Activated CD4-positive, alpha-beta T cell treated with anti-CD3 and anti-CD28 coated beads, Interleukin-2, amount 50 U/mL, for 1 hour (primary cell): ENCODE results near the gene TYK2.
"Not testable (repeated sequence)": the region's sequence is repeated elsewhere in the genome, so short reads cannot be mapped to it uniquely, and the experiment has no call there.

Source experiments
- DNase-seq: peaks from one replicate; pipeline ENCODE4 v3.0.0-alpha.2; 2020

TYK2 gene

DNA sequence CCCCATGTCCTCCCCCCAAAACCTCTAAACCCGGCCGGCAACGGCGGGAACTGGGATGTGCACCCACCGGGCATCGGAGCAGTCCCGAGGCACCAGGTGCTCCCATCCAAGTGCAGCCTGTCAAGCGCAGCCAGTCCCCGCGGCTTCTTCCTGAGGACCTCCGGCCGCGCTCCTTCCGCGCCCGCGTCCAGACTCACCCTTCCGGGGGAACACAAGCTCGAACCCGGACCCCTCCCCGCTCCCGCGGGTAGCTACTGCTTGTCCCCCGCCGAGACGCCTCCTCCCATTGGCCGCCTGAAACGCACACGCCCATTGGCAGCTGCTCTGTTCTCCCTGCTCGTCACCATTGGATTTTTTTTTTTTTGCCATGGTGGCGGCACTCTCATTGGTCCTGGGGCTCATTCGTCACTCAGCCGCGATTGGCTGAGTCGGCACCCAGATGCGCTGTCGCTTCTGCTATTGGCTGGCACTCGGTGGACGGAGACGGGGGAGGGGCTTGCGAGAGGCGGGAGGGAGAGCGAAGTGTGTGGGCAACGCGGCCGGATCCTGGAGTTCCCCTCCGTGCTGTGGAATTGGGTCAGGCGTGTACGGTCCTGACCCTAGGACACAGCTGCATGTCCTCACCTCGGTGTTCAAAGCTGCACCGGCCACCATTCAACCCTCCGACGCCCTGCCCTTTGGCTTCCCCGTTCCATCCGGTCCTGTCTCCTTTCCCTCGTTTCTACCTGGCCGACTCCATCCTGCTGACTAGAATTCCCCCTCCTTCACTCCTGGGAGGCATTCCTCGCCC is at the start of gene TYK2:
TSS of gene TYK2 (minus strand) at position 260 of the 790 bp plus-strand sequence. CDS start 2,166 bp downstream, outside the sequence.
- DNase-seq, result peak; percentile 95

- no peak for DNase-seq
These were observed 48.6 kb upstream of the TYK2 start for GRCh38 chr19:10428996-10429381.

GRCh38 chr19:10427169-10427568 is 46.8 kb upstream of the TYK2 start:
- no peak for DNase-seq

- peak; percentile 65 for DNase-seq
These were observed 43.8 kb upstream of the TYK2 start for GRCh38 chr19:10424011-10424637.

GRCh38 chr19:10422846-10423245 is 42.5 kb upstream of the TYK2 start:
- DNase-seq, result no peak

DNA sequence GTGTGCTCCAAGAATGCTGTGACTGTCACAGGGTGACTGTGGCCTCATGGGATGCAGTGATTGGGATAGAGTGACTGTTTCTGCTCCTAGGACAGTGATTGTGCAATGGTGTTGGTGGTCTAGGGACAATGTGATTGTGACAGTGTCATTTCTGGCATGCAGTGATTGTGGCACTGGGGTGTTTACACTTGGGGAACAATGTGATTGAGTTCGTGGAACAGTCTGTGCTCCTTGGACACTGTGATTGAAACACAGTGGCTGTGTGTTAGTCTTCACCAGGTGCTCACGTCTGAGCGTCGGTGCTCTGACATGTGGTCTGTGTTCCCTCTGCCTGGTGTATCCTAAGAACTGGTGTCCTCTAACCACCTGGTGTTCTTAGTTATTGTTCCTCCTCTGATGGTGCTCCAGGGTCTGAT is 41.7 kb upstream of the TYK2 start:
- DNase-seq, result no peak

DNA sequence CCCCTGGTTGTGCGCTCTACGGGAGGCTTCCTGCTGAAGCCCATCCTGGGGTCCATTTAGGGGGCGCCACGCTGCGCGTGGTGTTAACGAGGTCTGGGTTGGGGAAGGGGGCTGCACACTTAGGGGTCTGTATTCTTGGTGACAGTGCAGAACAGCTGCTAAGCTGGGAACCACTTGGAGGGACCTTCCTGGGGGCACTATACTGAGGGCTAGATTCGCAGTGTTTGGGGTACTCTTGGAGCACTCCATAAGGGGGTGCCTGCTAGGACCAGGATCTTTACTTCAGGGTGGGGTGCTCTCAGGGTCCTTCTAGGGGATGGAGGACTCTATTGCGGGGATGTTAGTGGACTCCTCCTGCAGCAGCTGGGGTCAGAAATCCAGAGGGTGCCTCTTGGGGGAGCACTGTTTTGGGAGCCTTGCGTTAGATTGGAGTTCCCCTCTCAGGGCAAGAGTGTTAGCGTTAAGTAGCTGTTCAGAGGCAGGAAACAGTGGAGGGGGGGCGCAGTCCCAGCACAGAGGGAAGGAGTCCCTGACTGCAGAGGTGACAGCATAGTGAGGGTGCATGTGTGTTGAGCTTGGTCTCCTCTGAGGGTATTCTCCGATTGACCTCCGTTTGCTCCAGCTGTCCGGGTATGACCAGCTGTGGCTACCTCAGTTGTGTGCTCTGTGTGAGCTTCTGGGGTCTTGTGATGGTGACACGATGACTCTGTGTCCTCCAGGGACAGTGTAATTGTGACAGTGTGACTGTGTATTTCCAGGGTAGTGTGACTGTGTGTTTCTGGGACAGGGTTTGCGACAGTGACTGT is 41.1 kb upstream of the TYK2 start:
- no peak for DNase-seq

DNA sequence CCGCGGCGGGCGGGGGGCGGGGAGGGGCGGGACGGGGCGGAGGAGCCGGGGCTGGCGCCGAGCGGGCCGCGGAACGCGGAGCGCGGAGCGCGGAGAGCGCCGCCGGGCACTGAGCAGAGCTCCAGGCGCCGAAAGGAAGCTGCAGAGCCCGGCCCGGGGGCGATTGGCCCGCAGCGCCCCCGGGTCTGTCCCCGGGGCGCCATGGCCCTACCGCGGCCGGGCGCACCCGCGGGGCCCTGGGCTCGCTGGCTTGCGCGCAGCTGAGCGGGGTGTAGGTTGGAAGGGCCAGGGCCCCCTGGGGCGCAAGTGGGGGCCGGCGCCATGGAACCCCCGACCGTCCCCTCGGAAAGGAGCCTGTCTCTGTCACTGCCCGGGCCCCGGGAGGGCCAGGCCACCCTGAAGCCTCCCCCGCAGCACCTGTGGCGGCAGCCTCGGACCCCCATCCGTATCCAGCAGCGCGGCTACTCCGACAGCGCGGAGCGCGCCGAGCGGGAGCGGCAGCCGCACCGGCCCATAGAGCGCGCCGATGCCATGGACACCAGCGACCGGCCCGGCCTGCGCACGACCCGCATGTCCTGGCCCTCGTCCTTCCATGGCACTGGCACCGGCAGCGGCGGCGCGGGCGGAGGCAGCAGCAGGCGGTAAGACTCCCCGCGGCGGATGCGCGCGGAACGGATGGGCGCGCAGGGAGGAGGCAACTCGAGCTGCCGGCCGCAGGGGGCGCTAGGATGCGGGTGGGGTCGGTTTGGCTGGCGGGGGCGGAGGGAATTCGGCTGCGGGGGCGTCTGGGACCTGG is 40.3 kb upstream of the TYK2 start, which contains the start of gene PDE4A:
TSS of gene PDE4A (plus strand) at position 95 of the 796 bp plus-strand sequence. CDS start at position 322, 227 bp downstream.
- peak; percentile 53 for DNase-seq

- DNase-seq, result no peak
These were observed 39.5 kb upstream of the TYK2 start for GRCh38 chr19:10419646-10420443.

DNA sequence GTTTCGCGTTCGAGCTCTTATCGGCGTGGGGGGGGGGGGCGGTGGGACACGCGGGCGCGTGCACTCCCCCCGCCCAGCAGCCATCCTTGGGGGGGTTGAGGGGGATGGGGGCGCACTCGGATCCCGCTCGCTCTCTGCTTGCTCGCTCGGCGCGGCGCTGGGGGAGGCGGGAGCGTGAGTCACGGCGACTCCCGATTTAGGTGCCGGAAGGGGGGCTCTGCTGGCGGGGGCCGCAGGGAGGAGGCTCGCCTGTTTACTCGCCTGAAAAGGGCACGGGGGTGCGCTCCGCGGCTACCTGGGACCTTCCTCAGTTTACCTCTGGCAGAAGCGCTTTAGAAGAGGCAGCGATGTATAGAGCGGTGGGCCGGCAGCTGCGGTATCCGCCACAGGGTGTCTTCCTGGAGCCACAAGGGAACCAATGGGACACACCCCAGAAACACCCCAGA is 38.9 kb upstream of the TYK2 start:
- DNase-seq, result no peak

DNA sequence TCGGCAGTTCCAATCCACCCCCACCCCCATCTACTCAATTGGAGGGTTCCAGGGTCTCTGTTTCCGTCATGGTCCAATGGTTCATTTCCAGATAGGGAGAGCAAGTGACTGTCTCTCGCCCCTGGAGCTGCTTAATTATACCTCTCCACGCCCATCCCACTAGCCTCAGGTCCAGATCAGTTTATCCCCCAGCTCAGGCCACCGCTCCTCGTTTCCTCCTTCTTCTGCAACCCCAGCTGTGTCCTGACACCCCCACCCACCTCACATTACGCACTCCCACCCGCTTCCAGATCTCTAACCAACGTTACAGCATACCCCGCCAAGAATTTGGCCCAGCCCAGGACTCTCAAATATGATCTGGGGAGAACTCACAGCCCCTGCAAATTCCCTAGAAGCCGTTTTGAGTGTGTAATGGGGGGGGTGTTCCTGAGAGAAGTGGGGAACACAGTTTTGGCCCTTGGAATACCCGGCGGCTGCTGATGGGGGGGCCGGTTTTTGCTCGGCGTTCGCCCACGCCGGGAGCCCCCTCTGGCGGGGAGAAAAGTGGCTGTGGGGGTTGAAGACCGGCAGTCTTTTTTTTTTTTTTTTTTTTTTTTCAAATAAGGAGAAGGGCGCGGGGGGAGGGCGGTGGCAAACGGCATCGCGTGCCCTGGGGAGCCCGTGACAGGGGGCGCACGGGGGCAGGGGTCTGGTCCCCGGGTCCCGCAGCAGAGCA is 38.3 kb upstream of the TYK2 start:
- DNase-seq, result no peak

DNA sequence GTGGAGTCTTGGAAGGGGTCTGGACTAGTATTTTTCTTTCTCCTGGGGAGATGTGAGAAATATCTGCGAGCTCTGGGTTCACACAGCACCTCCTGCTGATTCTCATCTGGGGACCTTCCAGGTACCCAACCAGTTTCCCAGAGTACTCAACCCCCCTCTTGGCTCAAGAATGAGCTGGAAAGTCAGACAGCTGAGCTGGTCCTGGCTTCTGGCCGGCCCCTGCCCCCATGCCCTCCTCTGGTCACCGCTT is 37.8 kb upstream of the TYK2 start:
- DNase-seq, result no peak

DNA sequence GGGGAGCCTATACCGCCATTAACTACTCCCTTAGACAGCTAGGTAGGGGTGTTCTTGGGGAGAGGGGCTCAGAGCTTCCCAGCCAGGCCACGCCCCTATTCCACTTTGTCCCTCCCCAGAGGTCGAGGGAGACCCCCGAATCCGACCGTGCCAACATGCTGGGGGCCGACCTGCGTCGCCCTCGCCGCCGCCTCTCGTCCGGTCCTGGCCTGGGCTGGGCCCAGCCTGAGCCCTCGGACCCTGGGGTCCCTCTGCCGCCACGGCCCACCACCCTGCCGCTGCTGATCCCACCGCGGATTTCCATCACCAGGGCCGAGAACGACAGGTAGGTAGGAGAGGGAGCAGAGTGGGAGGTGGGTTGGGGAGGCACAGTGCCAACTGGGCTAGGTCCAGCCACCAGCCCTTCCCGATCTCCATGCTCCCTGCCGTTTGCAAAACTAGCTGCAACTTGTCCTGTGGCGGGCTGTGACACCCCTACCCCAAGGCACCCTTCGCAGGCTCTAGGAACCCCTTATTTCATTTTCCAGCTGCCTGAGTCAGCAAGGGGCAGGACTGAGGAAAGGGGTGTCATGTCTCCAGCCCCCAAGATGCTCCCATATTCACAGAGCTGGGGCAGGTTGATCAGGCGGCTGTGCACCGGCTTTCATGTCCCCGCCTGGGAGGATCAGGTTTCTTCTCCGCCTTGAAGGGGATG is 37.3 kb upstream of the TYK2 start:
- DNase-seq, result no peak

GRCh38 chr19:10416380-10417257 is 36.2 kb upstream of the TYK2 start:
- DNase-seq, result peak; percentile 98

DNA sequence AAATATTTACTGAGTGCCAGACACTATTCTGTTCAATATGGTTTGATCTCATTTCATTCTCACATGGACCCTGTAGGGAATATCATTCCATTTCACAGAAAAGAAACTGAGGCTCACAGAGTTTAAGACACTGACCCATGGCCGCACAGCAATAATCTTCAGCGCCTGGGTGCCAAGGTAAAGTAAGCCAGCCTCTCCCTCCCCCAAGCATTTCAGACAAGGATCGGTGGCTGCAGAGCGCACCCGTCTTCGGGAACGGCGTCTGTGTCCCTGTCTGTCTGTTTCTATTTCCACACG is 35.7 kb upstream of the TYK2 start:
- no peak for DNase-seq

- no peak for DNase-seq
These were observed 32.0 kb upstream of the TYK2 start for GRCh38 chr19:10412257-10412977.

DNA sequence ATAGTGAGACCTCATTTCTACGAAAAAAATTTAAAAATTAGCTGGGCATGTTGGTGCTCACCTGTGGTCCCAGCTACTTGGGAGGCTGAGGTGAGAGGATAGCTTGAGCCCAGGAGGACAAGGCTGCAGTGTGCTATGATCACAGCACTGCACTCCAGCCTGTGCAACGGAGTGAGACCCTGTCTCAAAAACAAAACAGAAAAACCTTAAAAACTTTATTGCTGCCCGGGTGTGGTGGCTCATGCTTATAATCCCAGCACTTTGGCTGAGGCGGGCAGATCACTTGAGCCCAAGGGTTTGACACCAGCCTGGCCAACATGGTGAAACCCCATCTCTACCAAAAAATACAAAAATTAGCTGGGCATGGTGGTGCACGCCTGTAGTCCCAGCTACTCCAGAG is 30.9 kb upstream of the TYK2 start:
- DNase-seq, result not testable (repeated sequence)

GRCh38 chr19:10408511-10409283 is 28.3 kb upstream of the TYK2 start:
- DNase-seq, result no peak
